WTC11 (cell line): ENCODE results near the gene NAGA. TPM values are rescaled to one million over a fixed set of nuclear protein-coding genes. Genes with fewer than 3 reads are reported as not detected.

Source experiments
- ATAC-seq: fragments of 200-7000 bp; cut with Tn5 transposase; 2 replicates; pipeline ENCODE4 v1.10.0; 2021; ENCODE audit warnings: mild to moderate bottlenecking, moderate library complexity
- CTCF ChIA-PET: fragments of 300-600 bp; sonication (Branson Sonifier 250); formaldehyde crosslinking; loops from one replicate; lab custom pipeline; 2021; ENCODE audit warnings: antibody characterized with exemption; lab: Charles Lee
- POLR2A ChIA-PET: fragments of 350-600 bp; sonication (Branson Sonifier 250); formaldehyde crosslinking; loops from one replicate; lab custom pipeline; 2021; ENCODE audit warnings: antibody characterized with exemption; lab: Charles Lee
- DNase-seq: peaks from one replicate; pipeline ENCODE4 v3.0.0; 2021; ENCODE audit warnings: low spot score
- H3K27ac Mint-ChIP-seq: 2 replicates; pipeline ENCODE4 v1.8.0; 2021; ENCODE audit warnings: mixed read lengths
- H3K27me3 Mint-ChIP-seq: 2 replicates; pipeline ENCODE4 v1.8.0; 2021; ENCODE audit warnings: low read depth, mild to moderate bottlenecking, moderate library complexity, mixed read lengths
- H3K36me3 Mint-ChIP-seq: 2 replicates; pipeline ENCODE4 v1.8.0; 2021; ENCODE audit warnings: mixed read lengths
- H3K4me1 Mint-ChIP-seq: 2 replicates; pipeline ENCODE4 v1.8.0; 2022; ENCODE audit warnings: mixed read lengths
- H3K4me3 Mint-ChIP-seq: 2 replicates; pipeline ENCODE4 v1.8.0; 2021; ENCODE audit warnings: mild to moderate bottlenecking, moderate library complexity, mixed read lengths
- H3K9me3 Mint-ChIP-seq: 2 replicates; pipeline ENCODE4 v1.8.0; 2021; ENCODE audit warnings: mixed read lengths
- ATF1 ChIP-seq: sonication (generic); formaldehyde crosslinking; IDR thresholded peaks from 2 replicates; pipeline ENCODE4 v1.8.1; 2023; ENCODE audit warnings: mild to moderate bottlenecking, moderate library complexity, missing genetic modification reagents
- CBFB ChIP-seq: sonication (generic); formaldehyde crosslinking; IDR thresholded peaks from 2 replicates; pipeline ENCODE4 v1.8.1; 2022; ENCODE audit warnings: mild to moderate bottlenecking, low read depth, missing genetic modification reagents
- CREB1 ChIP-seq: sonication (generic); formaldehyde crosslinking; IDR thresholded peaks from 2 replicates; pipeline ENCODE4 v1.8.0; 2023; ENCODE audit warnings: mild to moderate bottlenecking, missing genetic modification reagents
- CREM ChIP-seq: sonication (generic); formaldehyde crosslinking; IDR thresholded peaks from 2 replicates; pipeline ENCODE4 v1.8.1; 2022; ENCODE audit warnings: mild to moderate bottlenecking, missing genetic modification reagents, moderate library complexity
- EMX1 ChIP-seq: fragments of 250-450 bp; sonication (Bioruptor Pico); IDR thresholded peaks from 2 replicates; pipeline ENCODE4 v1.8.0; 2021; ENCODE audit warnings: mild to moderate bottlenecking
- ESRRA ChIP-seq: sonication (generic); formaldehyde crosslinking; IDR thresholded peaks from 2 replicates; pipeline ENCODE4 v1.8.1; 2022; ENCODE audit warnings: mild to moderate bottlenecking, missing genetic modification reagents, borderline replicate concordance
- ETV6 ChIP-seq: sonication (generic); formaldehyde crosslinking; IDR thresholded peaks from 2 replicates; pipeline ENCODE4 v1.8.1; 2022; ENCODE audit warnings: mild to moderate bottlenecking, missing genetic modification reagents
- FOXK1 ChIP-seq: sonication (generic); formaldehyde crosslinking; IDR thresholded peaks from 2 replicates; pipeline ENCODE4 v1.8.0; 2022; ENCODE audit warnings: mild to moderate bottlenecking, moderate library complexity, missing genetic modification reagents
- GRHL2 ChIP-seq: fragments of 250-450 bp; sonication (Bioruptor Pico); IDR thresholded peaks from 2 replicates; pipeline ENCODE4 v1.8.0; 2022; ENCODE audit warnings: mild to moderate bottlenecking, moderate library complexity; ENCODE audit not compliant: insufficient replicate concordance, severe bottlenecking
- HMGA2 ChIP-seq: fragments of 250-450 bp; sonication (Bioruptor Pico); IDR thresholded peaks from 2 replicates; pipeline ENCODE4 v1.4.0; 2021; ENCODE audit warnings: mild to moderate bottlenecking, moderate library complexity
- NFYB ChIP-seq: sonication (generic); formaldehyde crosslinking; conservative IDR thresholded peaks from 2 replicates; pipeline ENCODE4 v1.8.0; 2022; ENCODE audit warnings: low read depth, missing genetic modification reagents
- NR2C2 ChIP-seq: sonication (generic); formaldehyde crosslinking; IDR thresholded peaks from 2 replicates; pipeline ENCODE4 v1.8.0; 2022; ENCODE audit warnings: mild to moderate bottlenecking, missing genetic modification reagents
- NR3C1 ChIP-seq: sonication (generic); formaldehyde crosslinking; conservative IDR thresholded peaks from 2 replicates; pipeline ENCODE4 v1.8.1; 2023; ENCODE audit warnings: low read depth, mild to moderate bottlenecking, missing genetic modification reagents
- RELA ChIP-seq: sonication (generic); formaldehyde crosslinking; IDR thresholded peaks from 2 replicates; pipeline ENCODE4 v1.8.1; 2022; ENCODE audit warnings: missing genetic modification reagents, mild to moderate bottlenecking, borderline replicate concordance
- SOX15 ChIP-seq: fragments of 250-450 bp; sonication (Bioruptor Pico); IDR thresholded peaks from 2 replicates; pipeline ENCODE4 v1.9.0; 2021; ENCODE audit warnings: mild to moderate bottlenecking
- TCF7 ChIP-seq: sonication (generic); formaldehyde crosslinking; IDR thresholded peaks from 2 replicates; pipeline ENCODE4 v1.8.0; 2022; ENCODE audit warnings: mild to moderate bottlenecking, low read depth, missing genetic modification reagents, moderate library complexity
- TEAD1 ChIP-seq: sonication (generic); formaldehyde crosslinking; IDR thresholded peaks from 2 replicates; pipeline ENCODE4 v1.8.0; 2022; ENCODE audit warnings: mild to moderate bottlenecking, missing genetic modification reagents
- ZNF416 ChIP-seq: fragments of 250-450 bp; sonication (Bioruptor Pico); IDR thresholded peaks from 2 replicates; pipeline ENCODE4 v1.9.0; 2021; ENCODE audit warnings: mild to moderate bottlenecking, inconsistent platforms
- ZNF423 ChIP-seq: fragments of 250-450 bp; sonication (Bioruptor Pico); IDR thresholded peaks from 2 replicates; pipeline ENCODE4 v2.1.2; 2022; ENCODE audit warnings: mild to moderate bottlenecking, moderate library complexity
- total RNA-seq: library from RNA; stranded (reverse); gene quantifications from 3 replicates; pipeline ENCODE4 v1.2.3, GENCODE V29; 2021
- TF ChIP-seq, protein P1 (sequence below): fragments of 250-450 bp; sonication (Bioruptor Pico); conservative IDR thresholded peaks from 2 replicates; pipeline ENCODE4 v1.9.0; 2021; ENCODE audit warnings: mild to moderate bottlenecking
- TF ChIP-seq, protein P2 (sequence below): sonication (generic); formaldehyde crosslinking; IDR thresholded peaks from 2 replicates; pipeline ENCODE4 v1.8.1; 2023; ENCODE audit warnings: mild to moderate bottlenecking, missing genetic modification reagents
- TF ChIP-seq, protein P3 (sequence below): fragments of 250-450 bp; sonication (Bioruptor Pico); IDR thresholded peaks from 2 replicates; pipeline ENCODE4 v1.8.0; 2021; ENCODE audit warnings: mild to moderate bottlenecking
- TF ChIP-seq, protein P4 (sequence below): sonication (generic); formaldehyde crosslinking; IDR thresholded peaks from 2 replicates; pipeline ENCODE4 v1.8.0; 2022; ENCODE audit warnings: mild to moderate bottlenecking, missing genetic modification reagents
- TF ChIP-seq, protein P5 (sequence below): fragments of 250-450 bp; sonication (Bioruptor Pico); IDR thresholded peaks from 2 replicates; pipeline ENCODE4 v1.9.0; 2021; ENCODE audit warnings: moderate library complexity, mild to moderate bottlenecking, inconsistent platforms, borderline replicate concordance
- TF ChIP-seq, protein P6 (sequence below): fragments of 250-450 bp; sonication (Bioruptor Pico); IDR thresholded peaks from 2 replicates; pipeline ENCODE4 v1.9.0; 2021; ENCODE audit warnings: mild to moderate bottlenecking

The NAGA gene
- total RNA-seq, 1 experiment from 2014 or later: 19.4 TPM

DNA sequence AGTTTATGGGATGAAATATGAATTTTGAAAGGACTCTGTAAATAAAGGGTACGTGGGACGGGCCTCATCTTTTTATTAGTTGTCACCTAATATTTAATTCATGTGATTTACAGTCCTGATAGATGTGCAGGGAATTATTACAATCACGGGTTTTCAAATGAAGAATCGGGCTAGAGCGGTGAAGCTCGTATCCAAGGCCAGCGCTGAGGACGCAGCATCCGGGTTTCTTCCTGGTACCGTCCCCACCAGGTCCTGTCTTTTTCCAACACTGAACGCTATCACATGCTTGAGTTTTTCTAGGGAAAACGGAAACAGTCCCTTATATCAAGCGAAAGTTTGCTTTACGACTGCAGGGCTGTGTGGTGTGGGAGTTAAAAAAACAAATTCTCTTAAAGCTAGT, 9.7 kb upstream of the NAGA start (continued):
- TF ChIP-seq, protein P1, sequence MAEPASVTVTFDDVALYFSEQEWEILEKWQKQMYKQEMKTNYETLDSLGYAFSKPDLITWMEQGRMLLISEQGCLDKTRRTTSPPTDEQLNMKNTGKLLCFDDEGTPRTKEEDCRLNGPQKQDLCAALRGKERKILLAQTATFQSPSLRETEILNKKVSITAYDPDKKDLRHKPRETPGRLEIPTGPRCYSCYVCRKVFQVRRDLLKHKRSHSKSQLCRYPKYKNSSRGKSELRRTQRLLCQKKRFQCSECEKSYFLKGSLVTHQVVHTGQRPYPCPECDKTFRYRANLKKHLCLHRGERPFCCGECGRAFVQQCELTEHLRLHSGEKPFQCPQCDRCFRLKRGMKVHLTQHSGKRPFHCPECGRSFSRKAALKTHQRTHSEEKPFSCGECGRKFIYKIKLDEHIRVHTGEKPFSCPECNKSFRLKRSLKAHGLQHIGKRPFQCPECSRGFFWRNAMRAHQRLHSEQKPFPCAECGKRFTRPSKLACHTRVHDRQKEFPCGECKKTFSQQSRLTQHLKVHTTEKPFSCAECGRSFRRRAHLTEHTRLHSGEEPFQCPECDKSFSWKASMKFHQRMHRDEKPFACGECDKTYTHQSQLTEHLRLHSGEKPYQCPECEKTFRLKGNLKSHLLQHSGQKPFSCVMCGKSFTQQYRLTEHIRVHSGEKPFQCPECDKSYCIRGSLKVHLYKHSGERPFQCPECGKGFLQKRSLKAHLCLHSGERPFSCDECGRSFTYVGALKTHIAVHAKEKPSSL: no peak
- TF ChIP-seq EMX1 (CRISPR knock-in tag): no peak

DNA sequence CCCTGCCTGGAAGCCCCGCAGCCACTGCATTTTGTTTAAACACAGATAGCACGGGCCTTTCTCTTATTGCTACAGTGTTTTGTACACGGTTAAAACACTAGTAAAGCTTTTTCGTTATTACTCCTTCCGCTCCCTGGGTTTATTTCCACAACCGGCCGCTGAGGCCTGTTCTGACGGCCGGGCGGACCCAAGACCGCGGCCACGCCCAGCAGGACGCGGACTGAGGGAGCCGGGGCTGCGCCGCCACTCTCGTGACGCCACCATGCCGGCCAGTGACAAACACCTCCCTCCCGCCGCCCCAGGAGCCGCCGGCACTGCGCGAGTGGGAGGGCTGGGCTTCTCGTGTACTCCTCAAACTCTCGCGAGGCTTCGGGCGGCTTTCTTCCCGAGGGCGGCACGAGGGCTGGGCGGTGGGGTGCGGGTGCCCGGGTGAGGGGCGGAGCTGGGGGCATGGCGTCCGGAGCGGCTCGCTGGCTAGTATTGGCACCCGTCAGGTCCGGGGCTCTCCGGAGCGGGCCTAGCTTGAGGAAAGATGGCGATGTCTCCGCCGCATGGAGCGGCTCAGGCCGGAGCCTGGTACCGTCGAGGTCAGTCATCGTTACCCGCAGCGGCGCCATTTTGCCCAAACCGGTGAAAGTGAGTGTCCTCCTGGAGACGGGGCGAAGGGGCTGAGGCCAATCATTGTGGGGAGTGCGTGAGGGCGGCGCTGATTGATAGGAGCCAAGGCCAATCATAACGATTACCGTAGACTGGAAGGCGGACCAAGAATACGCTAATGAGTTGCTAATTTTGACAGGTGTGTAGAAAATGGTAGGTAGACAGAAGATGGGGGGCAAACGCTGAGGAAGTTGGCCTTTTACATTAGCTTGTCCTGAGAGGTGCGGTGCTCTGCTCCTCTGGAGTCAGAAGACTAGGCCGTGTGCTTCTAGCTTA, 9.0 kb upstream of the NAGA start, which contains the start of gene SMDT1:
Gene SMDT1, plus strand, starts transcription at position 382 of the 933 bp plus-strand sequence. Its CDS starts 69 bp downstream, at position 451.
- H3K4me3 Mint-ChIP-seq: peak within 1 kb of the TSS; percentile 95
- peak; percentile 95 for ATAC-seq
- CTCF ChIA-PET: interaction anchor here (0.5 to 3.8 kb wide), 8 partner anchors 11 to 1690 kb away, joined by 3 to 27 read pairs (median 4); partner anchors contain the start of genes NDUFA6 and SREBF2
- TF ChIP-seq EMX1 (CRISPR knock-in tag): no peak
- peak; percentile 92 for TF ChIP-seq NFYB (CRISPR knock-in tag)
- TF ChIP-seq ZNF416 (CRISPR knock-in tag): no peak
- TF ChIP-seq, protein P2, sequence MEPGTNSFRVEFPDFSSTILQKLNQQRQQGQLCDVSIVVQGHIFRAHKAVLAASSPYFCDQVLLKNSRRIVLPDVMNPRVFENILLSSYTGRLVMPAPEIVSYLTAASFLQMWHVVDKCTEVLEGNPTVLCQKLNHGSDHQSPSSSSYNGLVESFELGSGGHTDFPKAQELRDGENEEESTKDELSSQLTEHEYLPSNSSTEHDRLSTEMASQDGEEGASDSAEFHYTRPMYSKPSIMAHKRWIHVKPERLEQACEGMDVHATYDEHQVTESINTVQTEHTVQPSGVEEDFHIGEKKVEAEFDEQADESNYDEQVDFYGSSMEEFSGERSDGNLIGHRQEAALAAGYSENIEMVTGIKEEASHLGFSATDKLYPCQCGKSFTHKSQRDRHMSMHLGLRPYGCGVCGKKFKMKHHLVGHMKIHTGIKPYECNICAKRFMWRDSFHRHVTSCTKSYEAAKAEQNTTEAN (CRISPR knock-in tag): no peak
- TF ChIP-seq FOXK1: 0 out of 2 replicates have a peak, but pooled peaks have one; percentile 18
- TF ChIP-seq CREM: peak; percentile 84; the same call in 1 of the 2 replicates
- no peak for TF ChIP-seq ESRRA
- TF ChIP-seq, protein P3, sequence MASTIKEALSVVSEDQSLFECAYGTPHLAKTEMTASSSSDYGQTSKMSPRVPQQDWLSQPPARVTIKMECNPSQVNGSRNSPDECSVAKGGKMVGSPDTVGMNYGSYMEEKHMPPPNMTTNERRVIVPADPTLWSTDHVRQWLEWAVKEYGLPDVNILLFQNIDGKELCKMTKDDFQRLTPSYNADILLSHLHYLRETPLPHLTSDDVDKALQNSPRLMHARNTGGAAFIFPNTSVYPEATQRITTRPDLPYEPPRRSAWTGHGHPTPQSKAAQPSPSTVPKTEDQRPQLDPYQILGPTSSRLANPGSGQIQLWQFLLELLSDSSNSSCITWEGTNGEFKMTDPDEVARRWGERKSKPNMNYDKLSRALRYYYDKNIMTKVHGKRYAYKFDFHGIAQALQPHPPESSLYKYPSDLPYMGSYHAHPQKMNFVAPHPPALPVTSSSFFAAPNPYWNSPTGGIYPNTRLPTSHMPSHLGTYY: 0 out of 2 replicates have a peak, but pooled peaks have one; percentile 37
- no peak for TF ChIP-seq TCF7 (CRISPR knock-in tag)
- TF ChIP-seq ETV6 (CRISPR knock-in tag): peak; percentile 62
- TF ChIP-seq, protein P4, sequence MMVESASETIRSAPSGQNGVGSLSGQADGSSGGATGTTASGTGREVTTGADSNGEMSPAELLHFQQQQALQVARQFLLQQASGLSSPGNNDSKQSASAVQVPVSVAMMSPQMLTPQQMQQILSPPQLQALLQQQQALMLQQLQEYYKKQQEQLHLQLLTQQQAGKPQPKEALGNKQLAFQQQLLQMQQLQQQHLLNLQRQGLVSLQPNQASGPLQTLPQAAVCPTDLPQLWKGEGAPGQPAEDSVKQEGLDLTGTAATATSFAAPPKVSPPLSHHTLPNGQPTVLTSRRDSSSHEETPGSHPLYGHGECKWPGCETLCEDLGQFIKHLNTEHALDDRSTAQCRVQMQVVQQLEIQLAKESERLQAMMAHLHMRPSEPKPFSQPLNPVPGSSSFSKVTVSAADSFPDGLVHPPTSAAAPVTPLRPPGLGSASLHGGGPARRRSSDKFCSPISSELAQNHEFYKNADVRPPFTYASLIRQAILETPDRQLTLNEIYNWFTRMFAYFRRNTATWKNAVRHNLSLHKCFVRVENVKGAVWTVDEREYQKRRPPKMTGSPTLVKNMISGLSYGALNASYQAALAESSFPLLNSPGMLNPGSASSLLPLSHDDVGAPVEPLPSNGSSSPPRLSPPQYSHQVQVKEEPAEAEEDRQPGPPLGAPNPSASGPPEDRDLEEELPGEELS (CRISPR knock-in tag): peak; percentile 74; the same call in 1 of the 2 replicates
- TF ChIP-seq GRHL2 (CRISPR knock-in tag): no peak
- TF ChIP-seq ZNF423 (CRISPR knock-in tag): no peak
- TF ChIP-seq CREB1: no peak
- TF ChIP-seq TEAD1: no peak; the same call in 1 of the 2 replicates
- TF ChIP-seq, protein P5, sequence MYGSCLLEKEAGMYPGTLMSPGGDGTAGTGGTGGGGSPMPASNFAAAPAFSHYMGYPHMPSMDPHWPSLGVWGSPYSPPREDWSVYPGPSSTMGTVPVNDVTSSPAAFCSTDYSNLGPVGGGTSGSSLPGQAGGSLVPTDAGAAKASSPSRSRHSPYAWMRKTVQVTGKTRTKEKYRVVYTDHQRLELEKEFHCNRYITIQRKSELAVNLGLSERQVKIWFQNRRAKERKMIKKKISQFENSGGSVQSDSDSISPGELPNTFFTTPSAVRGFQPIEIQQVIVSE: no peak
- no peak for TF ChIP-seq RELA (CRISPR knock-in tag)
- TF ChIP-seq CBFB (CRISPR knock-in tag): no peak
- TF ChIP-seq SOX15 (CRISPR knock-in tag): no peak
- TF ChIP-seq ATF1 (CRISPR knock-in tag): no peak; the same call in 1 of the 2 replicates
- TF ChIP-seq HMGA2: no peak
- TF ChIP-seq, protein P6, sequence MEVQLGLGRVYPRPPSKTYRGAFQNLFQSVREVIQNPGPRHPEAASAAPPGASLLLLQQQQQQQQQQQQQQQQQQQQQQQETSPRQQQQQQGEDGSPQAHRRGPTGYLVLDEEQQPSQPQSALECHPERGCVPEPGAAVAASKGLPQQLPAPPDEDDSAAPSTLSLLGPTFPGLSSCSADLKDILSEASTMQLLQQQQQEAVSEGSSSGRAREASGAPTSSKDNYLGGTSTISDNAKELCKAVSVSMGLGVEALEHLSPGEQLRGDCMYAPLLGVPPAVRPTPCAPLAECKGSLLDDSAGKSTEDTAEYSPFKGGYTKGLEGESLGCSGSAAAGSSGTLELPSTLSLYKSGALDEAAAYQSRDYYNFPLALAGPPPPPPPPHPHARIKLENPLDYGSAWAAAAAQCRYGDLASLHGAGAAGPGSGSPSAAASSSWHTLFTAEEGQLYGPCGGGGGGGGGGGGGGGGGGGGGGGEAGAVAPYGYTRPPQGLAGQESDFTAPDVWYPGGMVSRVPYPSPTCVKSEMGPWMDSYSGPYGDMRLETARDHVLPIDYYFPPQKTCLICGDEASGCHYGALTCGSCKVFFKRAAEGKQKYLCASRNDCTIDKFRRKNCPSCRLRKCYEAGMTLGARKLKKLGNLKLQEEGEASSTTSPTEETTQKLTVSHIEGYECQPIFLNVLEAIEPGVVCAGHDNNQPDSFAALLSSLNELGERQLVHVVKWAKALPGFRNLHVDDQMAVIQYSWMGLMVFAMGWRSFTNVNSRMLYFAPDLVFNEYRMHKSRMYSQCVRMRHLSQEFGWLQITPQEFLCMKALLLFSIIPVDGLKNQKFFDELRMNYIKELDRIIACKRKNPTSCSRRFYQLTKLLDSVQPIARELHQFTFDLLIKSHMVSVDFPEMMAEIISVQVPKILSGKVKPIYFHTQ (CRISPR knock-in tag): no peak
- no peak for TF ChIP-seq NR3C1 (CRISPR knock-in tag)
- TF ChIP-seq NR2C2 (CRISPR knock-in tag): no peak

More for the DNA sequence above, 9.0 kb upstream of the NAGA start, which contains the start of gene SMDT1:
- H3K36me3 Mint-ChIP-seq: peaks cover 5% of the 10 kb centered on the region
- POLR2A ChIA-PET: interaction anchor here (0.6 to 3.1 kb wide), 5 partner anchors 10 to 390 kb away, joined by 3 to 16 read pairs (median 3); partner anchors contain the start of genes CENPM and NDUFA6
- peak; percentile 94 for DNase-seq
- H3K27ac Mint-ChIP-seq: peak within 1 kb of the TSS; percentile 89
- no peaks in the 10 kb centered on the region for H3K9me3 Mint-ChIP-seq
- H3K4me1 Mint-ChIP-seq: peaks cover 24% of the 10 kb centered on the region
- H3K27me3 Mint-ChIP-seq: no peaks in the 10 kb centered on the region
